HepG2 (cell line): Measurements from ENCODE around the gene HCRT. TPM values are rescaled to one million over a fixed set of nuclear protein-coding genes. Genes with fewer than 3 reads are reported as not detected.

Experiments used
- EP300 ChIP-seq, 3 experiments: sonication (generic) in 1 of 3; formaldehyde crosslinking in 1 of 3; IDR thresholded peaks; 2 replicates each; pipeline versions ENCODE4 v1.5.1 to v1.6.1; 2011 to 2020; ENCODE audit warnings: low read depth in 2 of 3, low read length in 2 of 3, borderline replicate concordance in 1 of 3, improper control_type of control experiment in 1 of 3, mild to moderate bottlenecking in 1 of 3, missing genetic modification reagents in 1 of 3, moderate library complexity in 1 of 3
- ERF ChIP-seq: IDR thresholded peaks from 2 replicates; pipeline ENCODE4 v1.6.1; 2018; ENCODE audit warnings: missing biosample characterization, missing genetic modification reagents
- FOSL2 ChIP-seq: sonication (generic); formaldehyde crosslinking; IDR thresholded peaks from 2 replicates; pipeline ENCODE4 v1.4.0; 2020; ENCODE audit warnings: missing genetic modification reagents
- FOXK1 ChIP-seq: sonication (generic); formaldehyde crosslinking; IDR thresholded peaks from 2 replicates; pipeline ENCODE4 v1.4.0; 2020; ENCODE audit warnings: low read depth, missing genetic modification reagents, borderline replicate concordance
- HOXD1 ChIP-seq: sonication (generic); formaldehyde crosslinking; IDR thresholded peaks from 2 replicates; pipeline ENCODE4 v1.5.0; 2020; ENCODE audit warnings: missing genetic modification reagents
- MAFK ChIP-seq, 2 experiments: IDR thresholded peaks in 1 of 2; conservative IDR thresholded peaks in 1 of 2; 2 replicates each; pipeline ENCODE4 v1.6.1; 2011; ENCODE audit warnings: improper control_type of control experiment in 2 of 2, low read length in 2 of 2
- MIXL1 ChIP-seq: IDR thresholded peaks from 2 replicates; pipeline ENCODE4 v1.6.1; 2016
- RARA ChIP-seq: IDR thresholded peaks from 2 replicates; pipeline ENCODE4 v1.6.1; 2016; ENCODE audit warnings: missing genetic modification reagents, missing compliant biosample characterization
- TGIF2 ChIP-seq: IDR thresholded peaks from 2 replicates; pipeline ENCODE4 v1.6.1; 2016; ENCODE audit warnings: control low read depth, missing compliant biosample characterization
- ZNF101 ChIP-seq: sonication (generic); formaldehyde crosslinking; IDR thresholded peaks from 2 replicates; pipeline ENCODE4 v1.4.0; 2020; ENCODE audit warnings: mild to moderate bottlenecking, low read depth, missing genetic modification reagents, borderline replicate concordance
- ZNF143 ChIP-seq: sonication (generic); formaldehyde crosslinking; IDR thresholded peaks from 2 replicates; pipeline ENCODE4 v1.4.0; 2020; ENCODE audit warnings: missing genetic modification reagents
- ZNF180 ChIP-seq: sonication (generic); formaldehyde crosslinking; IDR thresholded peaks from 2 replicates; pipeline ENCODE4 v1.4.0; 2020; ENCODE audit warnings: low read depth, missing genetic modification reagents, borderline replicate concordance
- ZNF235 ChIP-seq: sonication (generic); formaldehyde crosslinking; IDR thresholded peaks from 2 replicates; pipeline ENCODE4 v1.8.1; 2023; ENCODE audit warnings: mild to moderate bottlenecking, missing genetic modification reagents, borderline replicate concordance
- ZNF451 ChIP-seq: sonication (generic); formaldehyde crosslinking; IDR thresholded peaks from 2 replicates; pipeline ENCODE4 v1.5.0; 2020; ENCODE audit warnings: mild to moderate bottlenecking, missing genetic modification reagents
- ZNF557 ChIP-seq: sonication (generic); formaldehyde crosslinking; IDR thresholded peaks from 2 replicates; pipeline ENCODE4 v1.4.0; 2020; ENCODE audit warnings: missing genetic modification reagents
- ZNF572 ChIP-seq: sonication (generic); formaldehyde crosslinking; IDR thresholded peaks from 2 replicates; pipeline ENCODE4 v1.5.1; 2020; ENCODE audit warnings: mild to moderate bottlenecking, missing genetic modification reagents
- ZNF747 ChIP-seq: sonication (generic); formaldehyde crosslinking; IDR thresholded peaks from 2 replicates; pipeline ENCODE4 v1.8.1; 2023; ENCODE audit warnings: missing genetic modification reagents, mild to moderate bottlenecking, borderline replicate concordance
- ZNF75D ChIP-seq: sonication (generic); formaldehyde crosslinking; IDR thresholded peaks from 2 replicates; pipeline ENCODE4 v1.8.1; 2023; ENCODE audit warnings: missing genetic modification reagents, mild to moderate bottlenecking, borderline replicate concordance
- ZNF816 ChIP-seq: sonication (generic); formaldehyde crosslinking; IDR thresholded peaks from 2 replicates; pipeline ENCODE4 v1.8.0; 2022; ENCODE audit warnings: missing genetic modification reagents, mild to moderate bottlenecking, borderline replicate concordance
- polyA plus RNA-seq, 8 experiments: library from polyadenylated mRNA; depleted of rRNA in 3 of 8; stranded (reverse) in 7 of 8; unstranded in 1 of 8; fragments of >200 nt; fragmentation: Illumina TruSeq in 4 of 8; extraction: Trizol in 4 of 8; gene quantifications; 2 replicates each; pipeline versions ENCODE4 v1.2.1 to v1.2.3, GENCODE V29; 2011 to 2016; ENCODE audit warnings: low read depth in 4 of 8, missing spikeins in 1 of 8, mixed read lengths in 1 of 8; ENCODE audit not compliant: insufficient read depth in 1 of 8
- total RNA-seq, 5 experiments: library from RNA; depleted of rRNA; stranded (reverse); fragments of >200 nt; fragmentation: Illumina TruSeq; extraction: Trizol; gene quantifications; 2 replicates each; pipeline ENCODE4 v1.2.3, GENCODE V29; 2016; ENCODE audit warnings: low read depth in 1 of 5
- TF ChIP-seq, protein P1 (sequence below): IDR thresholded peaks from 2 replicates; pipeline ENCODE4 v1.6.1; 2012; ENCODE audit warnings: inconsistent platforms
- TF ChIP-seq, protein P2 (sequence below): sonication (generic); formaldehyde crosslinking; IDR thresholded peaks from 2 replicates; pipeline ENCODE4 v1.4.0; 2020; ENCODE audit warnings: missing genetic modification reagents
- TF ChIP-seq, protein P3 (sequence below): sonication (generic); formaldehyde crosslinking; IDR thresholded peaks from 2 replicates; pipeline ENCODE4 v1.8.1; 2023; ENCODE audit warnings: mild to moderate bottlenecking, moderate library complexity, missing genetic modification reagents
- TF ChIP-seq, protein P4 (sequence below): IDR thresholded peaks from 2 replicates; pipeline ENCODE4 v1.6.1; 2018; ENCODE audit warnings: missing genetic modification reagents, mild to moderate bottlenecking, missing compliant biosample characterization
- TF ChIP-seq, protein P5 (sequence below): IDR thresholded peaks from 2 replicates; pipeline ENCODE4 v1.6.1; 2016; ENCODE audit warnings: missing biosample characterization, missing genetic modification reagents, low read depth
- TF ChIP-seq, protein P6 (sequence below): sonication (generic); formaldehyde crosslinking; IDR thresholded peaks from 2 replicates; pipeline ENCODE4 v1.8.0; 2022; ENCODE audit warnings: missing genetic modification reagents, mild to moderate bottlenecking, borderline replicate concordance

Gene HCRT
- total and polyA plus RNA-seq, 2 of the 13 experiments (the other 11 are each of a cell fraction or from before 2014, with no cell fraction given), result not detected

DNA sequence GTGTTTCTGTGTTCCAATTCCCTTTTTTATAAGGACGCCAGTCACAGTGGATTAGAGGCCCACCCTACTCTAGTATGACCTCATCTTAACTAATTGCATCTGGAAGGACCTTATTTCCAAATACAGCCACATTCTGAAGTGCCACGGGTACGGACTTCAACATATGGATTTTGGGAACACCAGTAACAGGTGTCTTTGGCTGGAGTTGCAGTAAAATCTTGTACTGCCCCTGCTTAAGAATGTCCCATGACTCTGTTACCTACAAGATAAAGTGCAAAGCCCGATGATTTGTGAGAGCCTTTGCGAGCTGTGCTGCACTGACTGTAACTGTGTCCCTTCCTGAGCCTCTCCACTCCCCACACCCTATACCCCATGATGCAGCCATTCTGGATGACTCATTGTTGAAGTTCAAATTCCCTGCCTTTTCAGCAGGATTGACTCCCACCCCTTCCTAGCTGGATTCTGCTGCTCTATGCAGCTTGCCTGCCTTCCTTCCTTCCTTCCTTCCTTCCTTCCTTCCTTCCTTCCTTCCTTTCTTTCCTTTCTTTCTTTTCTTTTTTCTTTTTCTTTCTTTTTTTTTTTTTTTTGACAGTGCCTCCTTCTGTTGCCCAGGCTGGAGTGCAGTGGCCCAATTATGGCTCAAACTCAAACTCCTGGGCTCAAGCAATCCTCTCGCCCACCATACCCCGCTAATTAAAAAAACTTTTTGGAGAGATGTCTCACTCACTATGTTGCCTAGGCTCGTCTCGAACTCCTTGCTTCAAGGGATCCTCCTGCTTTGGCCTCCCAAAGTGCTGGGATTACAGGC, 2.1 kb downstream of the HCRT start (continued):
- TF ChIP-seq, protein P1, sequence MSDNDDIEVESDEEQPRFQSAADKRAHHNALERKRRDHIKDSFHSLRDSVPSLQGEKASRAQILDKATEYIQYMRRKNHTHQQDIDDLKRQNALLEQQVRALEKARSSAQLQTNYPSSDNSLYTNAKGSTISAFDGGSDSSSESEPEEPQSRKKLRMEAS, result peak; percentile 34; the same call in 1 of the 2 replicates
- TF ChIP-seq RARA (CRISPR knock-in tag) (peak; percentile 39), HOXD1 (no peak), MAFK (conservative IDR thresholded peaks at IDR 0.05 in 1 of 2, IDR thresholded peaks at IDR 0.05 in 1 of 2; ENCODE audit: low read length in 2 of 2) (peak; percentile 19 to 21; a peak in 2 of 4 replicates), ZNF816 (CRISPR knock-in tag) (peak; percentile 88), ZNF572 (CRISPR knock-in tag) (no peak), ZNF101 (no peak), MIXL1 (CRISPR knock-in tag) (peak; percentile 35; the same call in 1 of the 2 replicates), ZNF75D (CRISPR knock-in tag) (no peak), ZNF235 (CRISPR knock-in tag) (no peak), ZNF557 (CRISPR knock-in tag) (no peak), FOSL2 (CRISPR knock-in tag) (peak; percentile 97), EP300 (IDR thresholded peaks at IDR 0.05; ENCODE audit: low read depth in 2 of 2, low read length in 2 of 2) (no peak), EP300 (CRISPR knock-in tag; IDR thresholded peaks at IDR 0.05; ENCODE audit: borderline replicate concordance) (no peak), ZNF451 (CRISPR knock-in tag) (no peak), ZNF180 (CRISPR knock-in tag) (no peak), ERF (CRISPR knock-in tag) (0 out of 2 replicates have a peak, but pooled peaks have one; percentile 8), ZNF143 (CRISPR knock-in tag) (peak; percentile 34; the same call in 1 of the 2 replicates), TGIF2 (no peak), FOXK1 (CRISPR knock-in tag) (no peak), ZNF747 (no peak)
- TF ChIP-seq, protein P2, sequence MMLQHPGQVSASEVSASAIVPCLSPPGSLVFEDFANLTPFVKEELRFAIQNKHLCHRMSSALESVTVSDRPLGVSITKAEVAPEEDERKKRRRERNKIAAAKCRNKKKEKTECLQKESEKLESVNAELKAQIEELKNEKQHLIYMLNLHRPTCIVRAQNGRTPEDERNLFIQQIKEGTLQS (CRISPR knock-in tag), result peak; percentile 94
- TF ChIP-seq, protein P3, sequence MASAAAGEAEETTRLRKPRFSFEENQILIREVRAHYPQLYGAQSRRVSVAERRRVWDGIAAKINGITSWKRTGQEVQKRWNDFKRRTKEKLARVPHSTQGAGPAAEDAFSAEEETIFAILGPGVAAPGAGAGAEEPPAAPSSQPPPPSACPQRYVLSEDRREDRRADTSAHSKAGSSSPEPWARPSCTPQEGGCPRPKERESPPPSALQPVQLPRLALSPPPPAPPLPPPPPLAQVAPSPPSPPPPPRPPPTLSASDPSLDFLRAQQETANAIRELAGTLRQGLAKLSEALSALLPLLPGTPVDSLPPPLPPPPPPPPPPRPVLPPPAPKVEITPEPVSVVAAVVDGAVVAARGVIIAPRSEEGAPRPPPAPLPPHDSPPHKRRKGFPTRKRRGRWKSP (CRISPR knock-in tag), result no peak
- TF ChIP-seq, protein P4, sequence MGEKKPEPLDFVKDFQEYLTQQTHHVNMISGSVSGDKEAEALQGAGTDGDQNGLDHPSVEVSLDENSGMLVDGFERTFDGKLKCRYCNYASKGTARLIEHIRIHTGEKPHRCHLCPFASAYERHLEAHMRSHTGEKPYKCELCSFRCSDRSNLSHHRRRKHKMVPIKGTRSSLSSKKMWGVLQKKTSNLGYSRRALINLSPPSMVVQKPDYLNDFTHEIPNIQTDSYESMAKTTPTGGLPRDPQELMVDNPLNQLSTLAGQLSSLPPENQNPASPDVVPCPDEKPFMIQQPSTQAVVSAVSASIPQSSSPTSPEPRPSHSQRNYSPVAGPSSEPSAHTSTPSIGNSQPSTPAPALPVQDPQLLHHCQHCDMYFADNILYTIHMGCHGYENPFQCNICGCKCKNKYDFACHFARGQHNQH (CRISPR knock-in tag), result no peak
- TF ChIP-seq, protein P5, sequence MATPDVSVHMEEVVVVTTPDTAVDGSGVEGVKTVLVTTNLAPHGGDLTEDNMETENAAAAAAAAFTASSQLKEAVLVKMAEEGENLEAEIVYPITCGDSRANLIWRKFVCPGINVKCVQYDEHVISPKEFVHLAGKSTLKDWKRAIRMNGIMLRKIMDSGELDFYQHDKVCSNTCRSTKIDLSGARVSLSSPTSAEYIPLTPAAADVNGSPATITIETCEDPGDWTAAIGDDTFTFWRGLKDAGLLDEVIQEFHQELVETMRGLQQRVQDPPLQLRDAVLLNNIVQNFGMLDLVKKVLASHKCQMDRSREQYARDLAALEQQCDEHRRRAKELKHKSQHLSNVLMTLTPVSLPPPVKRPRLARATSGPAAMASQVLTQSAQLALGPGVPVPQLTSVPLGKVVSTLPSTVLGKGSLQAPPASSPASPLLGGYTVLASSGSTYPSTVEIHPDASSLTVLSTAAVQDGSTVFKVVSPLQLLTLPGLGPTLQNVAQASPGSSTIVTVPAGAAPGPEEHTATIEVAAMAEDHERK (CRISPR knock-in tag), result no peak
- TF ChIP-seq, protein P6, sequence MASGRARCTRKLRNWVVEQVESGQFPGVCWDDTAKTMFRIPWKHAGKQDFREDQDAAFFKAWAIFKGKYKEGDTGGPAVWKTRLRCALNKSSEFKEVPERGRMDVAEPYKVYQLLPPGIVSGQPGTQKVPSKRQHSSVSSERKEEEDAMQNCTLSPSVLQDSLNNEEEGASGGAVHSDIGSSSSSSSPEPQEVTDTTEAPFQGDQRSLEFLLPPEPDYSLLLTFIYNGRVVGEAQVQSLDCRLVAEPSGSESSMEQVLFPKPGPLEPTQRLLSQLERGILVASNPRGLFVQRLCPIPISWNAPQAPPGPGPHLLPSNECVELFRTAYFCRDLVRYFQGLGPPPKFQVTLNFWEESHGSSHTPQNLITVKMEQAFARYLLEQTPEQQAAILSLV (CRISPR knock-in tag), result no peak
